Large intestine (tissue), 3 donors: ENCODE data around the gene CLSTN2. TPM values are rescaled to one million over a fixed set of nuclear protein-coding genes. Genes with fewer than 3 reads are reported as not detected.

Experiments
- DNase-seq, 2 donors: peaks; one replicate each; pipeline versions ENCODE4 v3.0.0 to v3.0.0-alpha.2; 2013
- H3K27ac ChIP-seq: one replicate; pipeline ENCODE4 v1.5.1; 2013; ENCODE audit warnings: low read length
- H3K27me3 ChIP-seq: 2 replicates; pipeline ENCODE4 v1.6.1; 2013; ENCODE audit warnings: low read length; ENCODE audit not compliant: control insufficient read depth, insufficient read depth
- H3K36me3 ChIP-seq: 2 replicates; pipeline ENCODE4 v1.6.1; 2013; ENCODE audit warnings: low read length; ENCODE audit not compliant: control insufficient read depth, insufficient read depth
- H3K4me1 ChIP-seq: one replicate; pipeline ENCODE4 v1.6.1; 2013; ENCODE audit warnings: low read length; ENCODE audit not compliant: control insufficient read depth, insufficient read depth
- H3K4me3 ChIP-seq: one replicate; pipeline ENCODE4 v1.5.1; 2013; ENCODE audit warnings: low read length
- H3K9me3 ChIP-seq: one replicate; pipeline ENCODE4 v1.6.1; 2013; ENCODE audit warnings: mild to moderate bottlenecking, low read depth, low read length, moderate library complexity; ENCODE audit not compliant: control insufficient read depth
- WGBS: methylation state at CpG from one replicate; pipeline ENCODE4 v1.1.5; 2013; ENCODE audit warnings: low lambda C conversion rate; ENCODE audit not compliant: insufficient coverage; 5-methylcytosine and 5-hydroxymethylcytosine counted together
- polyA plus RNA-seq: library from polyadenylated mRNA; unstranded; fragments of 120-200 nt; gene quantifications from one replicate; pipeline ENCODE4 v1.2.1, GENCODE V29; 2013

Gene CLSTN2
- polyA plus RNA-seq, 1 donor, result 1.8 TPM

DNA sequence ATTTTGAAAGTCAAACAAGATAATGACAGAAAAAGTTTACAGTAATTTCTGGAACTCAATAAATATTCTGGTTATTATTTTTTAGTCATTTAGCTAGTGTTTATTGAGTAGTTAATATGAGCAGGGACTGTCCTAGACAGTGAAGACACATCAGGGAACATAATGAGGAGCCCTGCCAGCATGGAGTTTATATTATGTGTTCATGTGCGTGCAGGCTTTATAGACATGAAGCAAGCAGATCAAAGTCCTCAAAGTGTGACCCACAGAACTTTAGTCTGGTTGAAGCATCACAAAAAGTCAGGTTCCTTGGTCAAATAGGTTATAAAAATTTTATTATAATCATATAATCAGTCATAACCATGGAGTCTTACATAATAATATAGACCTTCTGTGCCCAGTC lies 289.3 kb downstream of the CLSTN2 start:
- no peak for DNase-seq
- no CpG with 5 or more reads among the region's 1 CpG for WGBS
- no peak overlapping the region for H3K27ac ChIP-seq
- no peaks in the 10 kb centered on the region for H3K9me3 ChIP-seq
- H3K4me3 ChIP-seq, result no peak overlapping the region
- no peaks in the 10 kb centered on the region for H3K36me3 ChIP-seq
- H3K4me1 ChIP-seq, result no peaks in the 10 kb centered on the region
- no peaks in the 10 kb centered on the region for H3K27me3 ChIP-seq

GRCh38 chr3:140225996-140226395 lies 291.0 kb downstream of the CLSTN2 start:
- no peak for DNase-seq
- Histone ChIP-seq H3K9me3 (no peaks in the 10 kb centered on the region), H3K4me1 (no peaks in the 10 kb centered on the region), H3K27me3 (no peaks in the 10 kb centered on the region), H3K27ac (no peak overlapping the region), H3K36me3 (no peaks in the 10 kb centered on the region), H3K4me3 (no peak overlapping the region)

GRCh38 chr3:140233702-140234101 lies 298.7 kb downstream of the CLSTN2 start:
- Histone ChIP-seq H3K4me1 (no peaks in the 10 kb centered on the region), H3K4me3 (no peak overlapping the region), H3K36me3 (no peaks in the 10 kb centered on the region), H3K27me3 (no peaks in the 10 kb centered on the region), H3K27ac (no peak overlapping the region), H3K9me3 (no peaks in the 10 kb centered on the region)
- no CpG with 5 or more reads among the region's 1 CpG for WGBS
- no peak for DNase-seq

DNA sequence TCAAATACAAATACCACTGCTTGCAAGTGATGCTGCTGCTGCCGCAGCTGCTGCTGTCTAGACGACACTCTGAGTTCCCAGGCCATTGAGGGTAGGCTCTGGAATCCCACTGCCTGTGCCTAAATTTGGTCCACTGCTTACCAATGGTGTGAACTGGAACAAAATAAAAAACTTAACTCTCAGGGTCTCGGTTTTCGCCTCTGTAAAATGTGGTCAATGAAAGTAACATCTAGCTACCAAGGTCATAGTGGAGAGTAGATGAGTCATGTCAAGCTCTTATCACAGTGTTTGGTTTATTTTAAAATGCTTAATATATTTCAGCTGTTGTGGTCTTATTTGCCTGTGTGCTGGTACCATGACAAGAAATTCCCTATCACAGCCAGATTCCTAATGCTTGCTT lies 299.3 kb downstream of the CLSTN2 start:
- 100% methylated on average over 1 of the region's 4 CpGs for WGBS
- no peaks in the 10 kb centered on the region for H3K36me3 ChIP-seq
- no peak overlapping the region for H3K4me3 ChIP-seq
- H3K4me1 ChIP-seq, result no peaks in the 10 kb centered on the region
- H3K27ac ChIP-seq, result no peak overlapping the region
- H3K27me3 ChIP-seq, result no peaks in the 10 kb centered on the region
- no peaks in the 10 kb centered on the region for H3K9me3 ChIP-seq
- no peak for DNase-seq

DNA sequence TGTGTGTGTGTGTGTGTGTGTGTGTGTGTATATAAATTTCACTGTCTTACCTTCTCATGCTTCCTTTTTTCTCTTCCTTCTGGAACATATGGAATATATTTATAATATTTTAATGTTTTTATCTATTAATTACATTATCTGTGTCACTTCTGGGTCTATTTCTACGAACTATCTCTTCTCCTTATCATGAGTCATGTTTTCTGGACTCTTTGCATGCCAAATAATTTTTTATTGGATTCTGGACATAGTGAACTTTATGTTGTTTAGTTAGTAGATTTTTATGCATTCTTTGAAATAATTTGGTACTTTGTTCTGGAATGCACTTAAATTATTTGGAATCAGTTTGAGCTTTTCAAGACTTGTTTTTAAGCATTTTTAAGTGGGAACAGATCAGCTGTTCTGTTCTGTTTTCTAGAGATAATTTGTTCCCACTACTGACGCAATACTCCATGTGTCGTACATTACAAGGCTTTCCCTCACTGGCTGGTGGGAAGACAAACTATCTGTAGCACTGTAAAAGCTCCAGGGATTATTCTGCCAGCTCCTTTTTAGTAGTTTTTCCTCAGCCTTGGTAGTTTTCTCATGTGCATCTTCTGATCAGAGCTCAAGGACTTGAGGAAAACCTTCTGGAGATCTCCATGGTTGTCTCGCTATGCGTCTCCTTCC lies 302.0 kb downstream of the CLSTN2 start:
- no peaks in the 10 kb centered on the region for H3K4me1 ChIP-seq
- no peak for DNase-seq
- no peak overlapping the region for H3K27ac ChIP-seq
- no peaks in the 10 kb centered on the region for H3K36me3 ChIP-seq
- H3K27me3 ChIP-seq, result no peaks in the 10 kb centered on the region
- no peaks in the 10 kb centered on the region for H3K9me3 ChIP-seq
- WGBS, result no CpG with 5 or more reads among the region's 5 CpGs
- H3K4me3 ChIP-seq, result no peak overlapping the region

GRCh38 chr3:140238646-140239314 lies 303.8 kb downstream of the CLSTN2 start:
- 86% methylated on average over 1 of the region's 2 CpGs for WGBS
- H3K4me1 ChIP-seq, result no peaks in the 10 kb centered on the region

GRCh38 chr3:140242818-140243276 lies 307.9 kb downstream of the CLSTN2 start:
- no peak for DNase-seq
- Histone ChIP-seq H3K4me3 (no peak overlapping the region), H3K27me3 (no peaks in the 10 kb centered on the region), H3K9me3 (no peaks in the 10 kb centered on the region), H3K27ac (no peak overlapping the region), H3K36me3 (no peaks in the 10 kb centered on the region), H3K4me1 (no peaks in the 10 kb centered on the region)
- WGBS, result no CpG with 5 or more reads among the region's 5 CpGs

More at GRCh38 chr3:140238646-140239314, 303.8 kb downstream of the CLSTN2 start:
- no peak for DNase-seq
- Histone ChIP-seq H3K36me3 (no peaks in the 10 kb centered on the region), H3K4me3 (no peak overlapping the region), H3K9me3 (no peaks in the 10 kb centered on the region), H3K27ac (no peak overlapping the region), H3K27me3 (no peaks in the 10 kb centered on the region)

- no peak for DNase-seq
- WGBS, result no CpG with 5 or more reads among the region's 1 CpG
- Histone ChIP-seq H3K9me3 (no peaks in the 10 kb centered on the region), H3K36me3 (no peaks in the 10 kb centered on the region), H3K27me3 (no peaks in the 10 kb centered on the region), H3K4me3 (no peak overlapping the region), H3K27ac (no peak overlapping the region), H3K4me1 (no peaks in the 10 kb centered on the region)
These were observed 308.6 kb downstream of the CLSTN2 start for GRCh38 chr3:140243575-140243974.

DNA sequence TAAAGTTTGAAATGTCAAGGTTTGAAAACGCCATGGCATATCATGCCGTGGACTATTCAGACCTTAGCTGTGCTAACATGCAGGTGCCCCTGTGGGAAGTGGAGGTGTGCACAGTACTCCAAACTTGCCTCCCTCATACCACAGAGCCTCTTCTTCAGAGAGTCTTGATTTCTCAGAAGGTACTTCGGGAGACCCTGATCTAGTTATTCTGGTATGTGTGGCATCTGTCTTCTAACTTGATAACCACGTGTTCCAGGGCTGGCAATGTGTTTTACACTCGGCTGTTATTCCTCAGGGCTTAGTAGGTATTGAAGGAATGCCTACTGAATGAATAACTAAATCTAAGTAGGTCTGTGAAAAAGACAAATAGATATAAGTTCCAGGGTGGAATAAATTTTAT lies 309.9 kb downstream of the CLSTN2 start:
- no peak overlapping the region for H3K4me3 ChIP-seq
- H3K36me3 ChIP-seq, result no peaks in the 10 kb centered on the region
- no peak for DNase-seq
- no peaks in the 10 kb centered on the region for H3K4me1 ChIP-seq
- H3K9me3 ChIP-seq, result no peaks in the 10 kb centered on the region
- no peak overlapping the region for H3K27ac ChIP-seq
- peaks cover 2% of the 10 kb centered on the region for H3K27me3 ChIP-seq
- WGBS, result no CpG with 5 or more reads among the region's 5 CpGs

GRCh38 chr3:140246578-140246977 lies 311.6 kb downstream of the CLSTN2 start:
- DNase-seq, result no peak

DNA sequence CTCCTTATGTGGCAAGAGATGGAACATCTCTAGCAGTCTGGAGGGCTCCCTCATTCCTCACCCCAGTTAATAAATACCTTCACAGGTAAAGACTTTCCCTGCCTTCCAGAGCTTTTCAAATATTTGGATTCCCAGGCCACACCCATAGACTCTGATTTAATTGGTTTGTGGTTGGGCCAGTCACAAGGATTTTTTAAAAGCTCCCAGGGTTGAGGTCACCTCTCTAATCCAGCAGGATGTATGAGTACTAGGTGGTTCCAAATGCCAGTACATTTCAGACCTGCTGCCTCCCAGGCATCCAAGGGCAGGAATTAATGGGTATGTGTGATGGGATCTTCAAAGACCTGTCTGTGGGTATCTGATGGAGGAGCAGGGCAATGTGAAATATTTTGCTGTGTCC lies 312.8 kb downstream of the CLSTN2 start:
- no peak overlapping the region for H3K27ac ChIP-seq
- H3K9me3 ChIP-seq, result no peaks in the 10 kb centered on the region
- no peak overlapping the region for H3K4me3 ChIP-seq
- H3K4me1 ChIP-seq, result no peaks in the 10 kb centered on the region
- peaks cover 2% of the 10 kb centered on the region for H3K27me3 ChIP-seq
- no peaks in the 10 kb centered on the region for H3K36me3 ChIP-seq
- no peak for DNase-seq

More at GRCh38 chr3:140246578-140246977, 311.6 kb downstream of the CLSTN2 start:
- WGBS, result no CpG with 5 or more reads among the region's 3 CpGs
- Histone ChIP-seq H3K9me3 (no peaks in the 10 kb centered on the region), H3K4me3 (no peak overlapping the region), H3K4me1 (no peaks in the 10 kb centered on the region), H3K27ac (no peak overlapping the region), H3K36me3 (no peaks in the 10 kb centered on the region), H3K27me3 (peaks cover 2% of the 10 kb centered on the region)
